ENCODE results near the gene ERCC2. TPM values are rescaled to one million over a fixed set of nuclear protein-coding genes. Genes with fewer than 3 reads are reported as not detected.

Gene ERCC2
- total RNA-seq, 1 donor from 2014 or later, result 11.4 TPM

- intact Hi-C loops (cut with micrococcal nuclease), result no loop called here
- Histone ChIP-seq H3K4me3 (no peak overlapping the region), H3K27ac (replicated peaks) (peak overlapping the region; percentile 59), H3K36me3 (peaks cover 51% of the 10 kb centered on the region), H3K27me3 (ENCODE audit: low read depth) (no peaks in the 10 kb centered on the region), H3K9me3 (replicated peaks) (peaks cover 6% of the 10 kb centered on the region), H3K4me1 (peaks cover 15% of the 10 kb centered on the region)
- TF ChIP-seq CTCF (IDR thresholded peaks at IDR 0.05; ENCODE audit: borderline replicate concordance), result no peak
- no peak for DNase-seq
These were observed 63.0 kb downstream of the ERCC2 start for GRCh38 chr19:45307361-45307760.

GRCh38 chr19:45306518-45307027 lies 63.8 kb downstream of the ERCC2 start:
- Histone ChIP-seq H3K4me1 (peaks cover 8% of the 10 kb centered on the region), H3K27me3 (ENCODE audit: low read depth) (no peaks in the 10 kb centered on the region), H3K36me3 (peaks cover 43% of the 10 kb centered on the region), H3K9me3 (replicated peaks) (peaks cover 6% of the 10 kb centered on the region), H3K27ac (replicated peaks) (no peak overlapping the region), H3K4me3 (no peak overlapping the region)
- no peak for DNase-seq
- intact Hi-C loops (cut with micrococcal nuclease), result no loop called here
- TF ChIP-seq CTCF (IDR thresholded peaks at IDR 0.05; ENCODE audit: borderline replicate concordance), result no peak

- intact Hi-C loops (cut with micrococcal nuclease), result no loop called here
- Histone ChIP-seq H3K4me3 (no peak overlapping the region), H3K36me3 (peaks cover 37% of the 10 kb centered on the region), H3K9me3 (replicated peaks) (peaks cover 6% of the 10 kb centered on the region), H3K4me1 (peaks cover 2% of the 10 kb centered on the region), H3K27ac (replicated peaks) (peak overlapping the region; percentile 13), H3K27me3 (ENCODE audit: low read depth) (no peaks in the 10 kb centered on the region)
- no peak for DNase-seq
- no peak for TF ChIP-seq CTCF (IDR thresholded peaks at IDR 0.05; ENCODE audit: borderline replicate concordance)
These were observed 64.3 kb downstream of the ERCC2 start for GRCh38 chr19:45306040-45306439.

- Histone ChIP-seq H3K36me3 (peaks cover 40% of the 10 kb centered on the region), H3K4me3 (no peak overlapping the region), H3K4me1 (no peaks in the 10 kb centered on the region), H3K9me3 (replicated peaks) (peaks cover 6% of the 10 kb centered on the region), H3K27me3 (ENCODE audit: low read depth) (no peaks in the 10 kb centered on the region), H3K27ac (replicated peaks) (peak overlapping the region; percentile 38)
- intact Hi-C loops (cut with micrococcal nuclease), result no loop called here
- no peak for DNase-seq
- no peak for TF ChIP-seq CTCF (IDR thresholded peaks at IDR 0.05; ENCODE audit: borderline replicate concordance)
These were observed 65.0 kb downstream of the ERCC2 start for GRCh38 chr19:45305421-45305820.

- intact Hi-C loops (cut with micrococcal nuclease), result no loop called here
- no peak for TF ChIP-seq CTCF (IDR thresholded peaks at IDR 0.05; ENCODE audit: borderline replicate concordance)
- no peak overlapping the region for H3K4me3 ChIP-seq
- H3K9me3 ChIP-seq (replicated peaks), result peaks cover 6% of the 10 kb centered on the region
- no peaks in the 10 kb centered on the region for H3K27me3 ChIP-seq (ENCODE audit: low read depth)
- no peaks in the 10 kb centered on the region for H3K4me1 ChIP-seq
- DNase-seq, result no peak
- H3K27ac ChIP-seq (replicated peaks), result peak overlapping the region; percentile 38
- H3K36me3 ChIP-seq, result peaks cover 42% of the 10 kb centered on the region
These were observed 65.4 kb downstream of the ERCC2 start for GRCh38 chr19:45305007-45305406.

Data from left ventricle myocardium inferior (tissue), 1 donor.